ENCODE measurements around the gene NUDT3.

DNA sequence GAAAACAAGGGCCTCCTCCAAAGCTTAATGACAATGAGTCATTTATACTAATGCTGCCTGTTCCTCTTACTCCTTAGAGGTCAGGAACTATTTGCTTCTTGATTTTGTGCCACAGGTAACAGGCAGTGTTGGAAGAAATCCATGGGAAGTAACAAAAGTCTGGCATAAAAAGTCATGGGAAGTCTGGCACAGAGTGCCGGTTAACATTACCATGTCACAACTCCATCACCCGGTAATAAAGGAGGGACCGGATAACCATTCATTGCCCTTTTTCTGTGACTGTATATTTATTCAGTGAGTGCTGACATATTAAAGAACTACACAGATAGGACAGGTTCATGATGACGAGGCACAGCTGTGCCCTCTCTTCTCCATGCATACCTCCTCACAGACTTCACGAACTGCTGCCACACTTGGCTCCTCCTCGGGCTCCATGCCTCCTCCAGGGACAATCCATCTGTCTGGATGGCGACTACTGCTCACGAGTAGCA, 50.9 kb downstream of the NUDT3 start:
- TF ChIP-seq, protein P1, sequence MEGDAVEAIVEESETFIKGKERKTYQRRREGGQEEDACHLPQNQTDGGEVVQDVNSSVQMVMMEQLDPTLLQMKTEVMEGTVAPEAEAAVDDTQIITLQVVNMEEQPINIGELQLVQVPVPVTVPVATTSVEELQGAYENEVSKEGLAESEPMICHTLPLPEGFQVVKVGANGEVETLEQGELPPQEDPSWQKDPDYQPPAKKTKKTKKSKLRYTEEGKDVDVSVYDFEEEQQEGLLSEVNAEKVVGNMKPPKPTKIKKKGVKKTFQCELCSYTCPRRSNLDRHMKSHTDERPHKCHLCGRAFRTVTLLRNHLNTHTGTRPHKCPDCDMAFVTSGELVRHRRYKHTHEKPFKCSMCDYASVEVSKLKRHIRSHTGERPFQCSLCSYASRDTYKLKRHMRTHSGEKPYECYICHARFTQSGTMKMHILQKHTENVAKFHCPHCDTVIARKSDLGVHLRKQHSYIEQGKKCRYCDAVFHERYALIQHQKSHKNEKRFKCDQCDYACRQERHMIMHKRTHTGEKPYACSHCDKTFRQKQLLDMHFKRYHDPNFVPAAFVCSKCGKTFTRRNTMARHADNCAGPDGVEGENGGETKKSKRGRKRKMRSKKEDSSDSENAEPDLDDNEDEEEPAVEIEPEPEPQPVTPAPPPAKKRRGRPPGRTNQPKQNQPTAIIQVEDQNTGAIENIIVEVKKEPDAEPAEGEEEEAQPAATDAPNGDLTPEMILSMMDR (IDR thresholded peaks at IDR 0.05 in 4 of 5, conservative IDR thresholded peaks at IDR 0.05 in 1 of 5): no peak
- TF ChIP-seq POLR2A (IDR thresholded peaks at IDR 0.05): no peak

All from gastrocnemius medialis (tissue), 4 donors.